Measurements from ENCODE around the gene THADA.

Gene THADA

GRCh38 chr2:43482961-43483360 is 112.9 kb downstream of the THADA start:
- H4K20me1 ChIP-seq (ENCODE audit: insufficient read depth, low read length), result no peaks in the 10 kb centered on the region
- H3K4me3 ChIP-seq (ENCODE audit: low read depth, low read length, poor library complexity, severe bottlenecking), result no peak overlapping the region
- no peak overlapping the region for H3K27ac ChIP-seq (ENCODE audit: low read depth, low read length, poor library complexity, severe bottlenecking)
- no peak overlapping the region for H2AFZ ChIP-seq (ENCODE audit: low read length)
- H3K36me3 ChIP-seq (ENCODE audit: insufficient read depth, low read length), result 0 out of 2 replicates have a peak, but pooled peaks cover 3% of the 10 kb centered on the region
- H3K4me2 ChIP-seq (ENCODE audit: low read length), result no peak overlapping the region; the same call in 1 of the 2 replicates
- no peaks in the 10 kb centered on the region for H3F3A ChIP-seq (ENCODE audit: insufficient read depth, low read length)
- peaks cover 19% of the 10 kb centered on the region for H3K4me1 ChIP-seq (ENCODE audit: insufficient read depth, low read length, severe bottlenecking)
- H3K27me3 ChIP-seq (ENCODE audit: insufficient read depth, low read length), result no peaks in the 10 kb centered on the region
- no peaks in the 10 kb centered on the region for H3K9me2 ChIP-seq (ENCODE audit: low read depth, low read length)
- TF ChIP-seq EZH2 (IDR thresholded peaks at IDR 0.05; ENCODE audit: borderline replicate concordance, low read length) (no peak), CTCF (IDR thresholded peaks at IDR 0.05; ENCODE audit: low read length) (no peak)
- no peaks in the 10 kb centered on the region for H3K9me3 ChIP-seq (ENCODE audit: low read length)
- no peaks in the 10 kb centered on the region for H3K79me2 ChIP-seq (ENCODE audit: insufficient read depth, low read length)
- H3K9ac ChIP-seq (ENCODE audit: low read length), result no peak overlapping the region

GRCh38 chr2:43481927-43482542 is 113.8 kb downstream of the THADA start:
- Histone ChIP-seq H3K9me3 (ENCODE audit: low read length) (no peaks in the 10 kb centered on the region), H3K27ac (ENCODE audit: low read depth, low read length, poor library complexity, severe bottlenecking) (no peak overlapping the region), H3K79me2 (ENCODE audit: insufficient read depth, low read length) (no peaks in the 10 kb centered on the region), H3K27me3 (ENCODE audit: insufficient read depth, low read length) (no peaks in the 10 kb centered on the region), H2AFZ (ENCODE audit: low read length) (no peak overlapping the region), H3K4me2 (ENCODE audit: low read length) (no peak overlapping the region; the same call in 1 of the 2 replicates), H3K9me2 (ENCODE audit: low read depth, low read length) (no peaks in the 10 kb centered on the region), H4K20me1 (ENCODE audit: insufficient read depth, low read length) (no peaks in the 10 kb centered on the region), H3K36me3 (ENCODE audit: insufficient read depth, low read length) (0 out of 2 replicates have a peak, but pooled peaks cover 3% of the 10 kb centered on the region), H3K4me3 (ENCODE audit: low read depth, low read length, poor library complexity, severe bottlenecking) (no peak overlapping the region), H3K4me1 (ENCODE audit: insufficient read depth, low read length, severe bottlenecking) (peaks cover 19% of the 10 kb centered on the region), H3K9ac (ENCODE audit: low read length) (no peak overlapping the region), H3F3A (ENCODE audit: insufficient read depth, low read length) (no peaks in the 10 kb centered on the region)
- TF ChIP-seq CTCF (IDR thresholded peaks at IDR 0.05; ENCODE audit: low read length), result no peak

- Histone ChIP-seq H3K4me1 (ENCODE audit: insufficient read depth, low read length, severe bottlenecking) (peaks cover 19% of the 10 kb centered on the region), H3F3A (ENCODE audit: insufficient read depth, low read length) (no peaks in the 10 kb centered on the region), H4K20me1 (ENCODE audit: insufficient read depth, low read length) (no peaks in the 10 kb centered on the region), H3K27me3 (ENCODE audit: insufficient read depth, low read length) (no peaks in the 10 kb centered on the region), H3K36me3 (ENCODE audit: insufficient read depth, low read length) (0 out of 2 replicates have a peak, but pooled peaks cover 3% of the 10 kb centered on the region), H3K9me2 (ENCODE audit: low read depth, low read length) (no peaks in the 10 kb centered on the region), H3K79me2 (ENCODE audit: insufficient read depth, low read length) (no peaks in the 10 kb centered on the region), H3K4me2 (ENCODE audit: low read length) (no peak overlapping the region), H3K4me3 (ENCODE audit: low read depth, low read length, poor library complexity, severe bottlenecking) (no peak overlapping the region), H3K9me3 (ENCODE audit: low read length) (no peaks in the 10 kb centered on the region), H3K27ac (ENCODE audit: low read depth, low read length, poor library complexity, severe bottlenecking) (no peak overlapping the region), H3K9ac (ENCODE audit: low read length) (no peak overlapping the region), H2AFZ (ENCODE audit: low read length) (no peak overlapping the region)
- TF ChIP-seq CTCF (IDR thresholded peaks at IDR 0.05; ENCODE audit: low read length) (no peak), EZH2 (IDR thresholded peaks at IDR 0.05; ENCODE audit: borderline replicate concordance, low read length) (no peak)
Measured at GRCh38 chr2:43480874-43481273, 115.0 kb downstream of the THADA start.
